Measurements from ENCODE around the gene NDUFS6.
"Not testable (repeated sequence)": the region's sequence is repeated elsewhere in the genome, so short reads cannot be mapped to it uniquely, and the experiment has no call there.

NDUFS6 gene

DNA sequence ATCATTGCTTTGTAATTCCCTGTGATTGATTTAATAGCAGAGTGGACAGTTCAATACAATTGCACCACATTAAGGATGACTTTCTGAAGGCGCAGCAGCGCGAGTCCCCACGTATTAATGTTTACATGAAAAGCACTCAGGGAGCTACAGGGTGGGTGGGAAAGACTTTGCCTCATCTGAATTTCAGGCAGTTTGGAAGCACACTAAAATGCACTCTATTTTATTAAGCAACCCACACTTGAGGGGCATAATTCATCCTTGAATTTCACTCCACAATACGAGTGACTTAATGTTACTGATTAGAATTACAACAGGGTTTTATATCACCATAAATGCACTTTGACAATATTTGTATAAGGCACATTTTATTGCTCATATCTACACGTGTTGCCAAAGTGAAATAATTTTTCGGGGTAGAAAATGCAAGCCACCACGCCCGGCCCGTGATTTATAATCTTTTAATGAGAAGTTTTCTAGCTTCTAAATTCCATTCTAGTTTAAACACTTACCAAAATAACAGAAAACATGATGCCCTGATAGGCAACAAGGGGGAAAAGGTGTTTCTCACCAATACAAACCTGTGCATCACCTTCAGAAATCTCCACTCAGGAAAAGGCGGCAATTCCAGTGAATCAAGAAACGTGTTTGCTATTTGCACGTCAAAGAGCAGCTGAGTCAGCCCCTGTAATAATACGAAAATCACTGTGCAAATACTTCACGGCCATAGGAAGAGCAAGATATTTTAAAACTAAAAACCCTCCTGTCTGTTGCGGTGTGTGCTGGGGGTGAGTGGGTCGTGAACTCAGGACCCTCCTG, 41.0 kb downstream of the NDUFS6 start:
- no peak overlapping the region for H3K14ac ChIP-seq (ENCODE audit: low read length)
- H2AK5ac ChIP-seq (ENCODE audit: low read length) = no peak overlapping the region
- no peak overlapping the region for H3K4me2 ChIP-seq (ENCODE audit: low read length)
- no peak overlapping the region for H4K91ac ChIP-seq (ENCODE audit: low read depth, low read length)
- no peak overlapping the region for H2BK12ac ChIP-seq (ENCODE audit: low read length)
- peaks cover 2% of the 10 kb centered on the region for H3K27me3 ChIP-seq (ENCODE audit: insufficient read depth, low read length)
- H3K36me3 ChIP-seq (ENCODE audit: control insufficient read depth in 1 of 2, insufficient read depth in 2 of 2, low read length in 2 of 2) = no peaks in the 10 kb centered on the region
- no peak overlapping the region for H3K4me3 ChIP-seq (ENCODE audit: low read depth, low read length)
- no peak overlapping the region for H4K12ac ChIP-seq (ENCODE audit: low read depth, low read length)
- no peak overlapping the region for H3K4ac ChIP-seq (ENCODE audit: low read depth, low read length)
- no CpG with 5 or more reads among the region's 17 CpGs for WGBS (ENCODE audit: extremely low coverage, insufficient coverage, insufficient read length)
- H4K8ac ChIP-seq (ENCODE audit: low read depth, low read length) = no peak overlapping the region
- peaks cover 3% of the 10 kb centered on the region for H3K9me3 ChIP-seq (ENCODE audit: insufficient read depth, low read depth, low read length)
- H3K23ac ChIP-seq (ENCODE audit: low read length) = no peak overlapping the region
- H2BK120ac ChIP-seq (ENCODE audit: insufficient read depth, low read length, poor library complexity) = no peak overlapping the region
- H3K27ac ChIP-seq (ENCODE audit: low read depth, low read length) = no peak overlapping the region
- H2AFZ ChIP-seq (ENCODE audit: insufficient read depth, low read length, poor library complexity) = no peak overlapping the region
- no peaks in the 10 kb centered on the region for H3K79me1 ChIP-seq (ENCODE audit: low read length)
- no peak overlapping the region for H3K9ac ChIP-seq (ENCODE audit: low read length)
- H2BK5ac ChIP-seq (ENCODE audit: low read depth, low read length, poor library complexity) = no peak overlapping the region
- DNase-seq = no peak
- peaks cover 9 to 15% of the 10 kb centered on the region in 2 experiments for H3K4me1 ChIP-seq (ENCODE audit: control insufficient read depth in 1 of 2, insufficient read depth in 2 of 2, low read length in 2 of 2)
- H3K18ac ChIP-seq (ENCODE audit: low read length) = no peak overlapping the region
- H3K79me2 ChIP-seq (ENCODE audit: control insufficient read depth, insufficient read depth, low read length, poor library complexity) = no peaks in the 10 kb centered on the region

DNA sequence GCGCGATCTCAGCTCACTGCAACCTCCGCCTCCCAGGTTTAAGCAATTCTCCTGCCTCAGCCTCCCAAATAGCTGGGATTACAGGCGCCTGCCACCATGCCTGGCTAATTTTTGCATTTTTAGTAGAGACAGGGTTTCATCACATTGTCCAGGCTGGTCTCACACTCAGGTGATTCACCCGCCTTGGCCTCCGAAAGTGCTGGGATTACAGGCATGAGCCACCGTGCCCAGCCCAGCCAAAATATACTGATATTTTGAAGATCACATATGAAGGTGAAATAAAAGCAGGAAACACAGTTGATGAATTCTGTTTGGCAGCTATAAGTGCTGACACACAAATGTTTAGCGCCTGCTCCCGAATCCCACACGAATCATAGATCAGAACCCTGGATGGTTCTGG, 42.6 kb downstream of the NDUFS6 start:
- H3K18ac ChIP-seq (ENCODE audit: low read length); H3K79me2 ChIP-seq (ENCODE audit: control insufficient read depth, insufficient read depth, low read length, poor library complexity); DNase-seq; H2BK5ac ChIP-seq (ENCODE audit: low read depth, low read length, poor library complexity); H2AFZ ChIP-seq (ENCODE audit: insufficient read depth, low read length, poor library complexity); H3K4ac ChIP-seq (ENCODE audit: low read depth, low read length); H3K79me1 ChIP-seq (ENCODE audit: low read length); H3K27ac ChIP-seq (ENCODE audit: low read depth, low read length); H3K4me3 ChIP-seq (ENCODE audit: low read depth, low read length); H4K8ac ChIP-seq (ENCODE audit: low read depth, low read length); H3K4me2 ChIP-seq (ENCODE audit: low read length); H4K91ac ChIP-seq (ENCODE audit: low read depth, low read length); H2BK120ac ChIP-seq (ENCODE audit: insufficient read depth, low read length, poor library complexity); H3K14ac ChIP-seq (ENCODE audit: low read length); H3K27me3 ChIP-seq (ENCODE audit: insufficient read depth, low read length); H4K12ac ChIP-seq (ENCODE audit: low read depth, low read length); H2AK5ac ChIP-seq (ENCODE audit: low read length); H3K4me1 ChIP-seq (ENCODE audit: control insufficient read depth in 1 of 2, insufficient read depth in 2 of 2, low read length in 2 of 2); H3K9me3 ChIP-seq (ENCODE audit: insufficient read depth, low read depth, low read length); H3K23ac ChIP-seq (ENCODE audit: low read length); H3K9ac ChIP-seq (ENCODE audit: low read length); H2BK12ac ChIP-seq (ENCODE audit: low read length); H3K36me3 ChIP-seq (ENCODE audit: control insufficient read depth in 1 of 2, insufficient read depth in 2 of 2, low read length in 2 of 2): not testable (repeated sequence)
- WGBS (ENCODE audit: extremely low coverage, insufficient coverage, insufficient read length) = no CpG with 5 or more reads among the region's 10 CpGs

DNA sequence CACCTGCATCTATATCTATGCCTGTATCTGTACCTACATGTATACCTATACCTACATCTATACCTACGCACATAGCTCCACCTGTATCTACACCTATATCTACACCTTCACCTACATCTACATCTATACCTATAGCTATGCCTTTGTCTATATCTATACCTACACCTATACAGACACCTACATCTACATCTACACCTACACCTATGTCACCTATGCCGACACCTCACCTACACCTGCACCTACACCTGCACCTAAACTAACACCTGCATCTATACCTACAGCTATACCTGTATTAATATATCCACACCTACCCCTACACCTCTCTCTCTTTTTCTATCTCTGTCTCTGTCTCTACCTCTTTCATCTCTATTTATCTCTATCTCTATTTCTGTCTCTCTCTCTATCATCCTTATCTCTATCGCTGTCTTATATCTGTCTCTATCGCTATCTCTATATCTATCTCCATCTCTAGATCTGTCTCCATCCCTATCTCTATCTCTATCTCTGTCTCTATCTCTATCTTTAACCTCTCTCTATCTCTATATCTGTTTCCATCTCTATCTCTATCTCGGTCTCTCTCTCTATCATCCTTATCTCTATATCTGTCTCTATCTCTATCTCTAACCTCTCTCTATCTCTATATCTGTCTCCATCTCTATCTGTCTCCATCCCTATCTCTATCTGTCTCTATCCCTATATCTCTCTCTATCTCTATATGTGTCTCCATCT, 43.7 kb downstream of the NDUFS6 start:
- no peaks in the 10 kb centered on the region for H3K79me2 ChIP-seq (ENCODE audit: control insufficient read depth, insufficient read depth, low read length, poor library complexity)
- 100% methylated on average over 1 of the region's 5 CpGs for WGBS (ENCODE audit: extremely low coverage, insufficient coverage, insufficient read length)

DNA sequence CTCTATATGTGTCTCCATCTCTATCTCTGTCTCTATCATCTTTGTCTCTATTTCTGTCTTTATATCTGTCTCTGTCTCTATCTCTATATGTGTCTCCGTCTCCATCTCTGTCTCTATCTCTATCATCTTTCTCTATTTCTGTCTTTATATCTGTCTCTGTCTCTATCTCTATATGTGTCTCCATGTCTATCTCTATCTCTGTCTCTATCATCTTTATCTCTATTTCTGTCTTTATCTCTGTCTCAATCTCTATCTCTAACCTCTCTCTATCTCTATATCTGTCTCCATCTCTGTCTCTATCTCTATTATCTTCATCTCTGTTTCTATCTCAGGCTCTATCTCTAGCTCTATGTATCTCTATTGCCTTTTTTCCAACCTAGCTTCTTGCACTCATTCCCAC, 44.5 kb downstream of the NDUFS6 start:
- no peak overlapping the region for H3K18ac ChIP-seq (ENCODE audit: low read length)
- H2BK12ac ChIP-seq (ENCODE audit: low read length) = no peak overlapping the region
- H2BK120ac ChIP-seq (ENCODE audit: insufficient read depth, low read length, poor library complexity) = no peak overlapping the region
- H3K23ac ChIP-seq (ENCODE audit: low read length) = no peak overlapping the region
- H3K4ac ChIP-seq (ENCODE audit: low read depth, low read length) = no peak overlapping the region
- H3K36me3 ChIP-seq (ENCODE audit: control insufficient read depth in 1 of 2, insufficient read depth in 2 of 2, low read length in 2 of 2) = no peaks in the 10 kb centered on the region
- peaks cover 3% of the 10 kb centered on the region for H3K9me3 ChIP-seq (ENCODE audit: insufficient read depth, low read depth, low read length)
- H3K9ac ChIP-seq (ENCODE audit: low read length) = no peak overlapping the region
- H3K79me2 ChIP-seq (ENCODE audit: control insufficient read depth, insufficient read depth, low read length, poor library complexity) = no peaks in the 10 kb centered on the region
- H3K4me1 ChIP-seq (ENCODE audit: control insufficient read depth in 1 of 2, insufficient read depth in 2 of 2, low read length in 2 of 2) = peaks cover 5 to 6% of the 10 kb centered on the region in 2 experiments
- H4K8ac ChIP-seq (ENCODE audit: low read depth, low read length) = no peak overlapping the region
- WGBS (ENCODE audit: extremely low coverage, insufficient coverage, insufficient read length) = no CpG with 5 or more reads among the region's 1 CpG
- no peak overlapping the region for H3K27ac ChIP-seq (ENCODE audit: low read depth, low read length)
- no peak overlapping the region for H2BK5ac ChIP-seq (ENCODE audit: low read depth, low read length, poor library complexity)
- no peak for DNase-seq
- H3K4me3 ChIP-seq (ENCODE audit: low read depth, low read length) = no peak overlapping the region
- H3K27me3 ChIP-seq (ENCODE audit: insufficient read depth, low read length) = peaks cover 10% of the 10 kb centered on the region
- H3K4me2 ChIP-seq (ENCODE audit: low read length) = no peak overlapping the region
- H2AK5ac ChIP-seq (ENCODE audit: low read length) = no peak overlapping the region
- no peaks in the 10 kb centered on the region for H3K79me1 ChIP-seq (ENCODE audit: low read length)
- H3K14ac ChIP-seq (ENCODE audit: low read length) = no peak overlapping the region
- no peak overlapping the region for H4K91ac ChIP-seq (ENCODE audit: low read depth, low read length)
- no peak overlapping the region for H4K12ac ChIP-seq (ENCODE audit: low read depth, low read length)
- H2AFZ ChIP-seq (ENCODE audit: insufficient read depth, low read length, poor library complexity) = no peak overlapping the region

More for the DNA sequence above, 43.7 kb downstream of the NDUFS6 start:
- Histone ChIP-seq H3K4me2 (ENCODE audit: low read length) (no peak overlapping the region), H3K27ac (ENCODE audit: low read depth, low read length) (no peak overlapping the region), H4K91ac (ENCODE audit: low read depth, low read length) (no peak overlapping the region), H2AFZ (ENCODE audit: insufficient read depth, low read length, poor library complexity) (no peak overlapping the region), H3K14ac (ENCODE audit: low read length) (no peak overlapping the region), H3K36me3 (ENCODE audit: control insufficient read depth in 1 of 2, insufficient read depth in 2 of 2, low read length in 2 of 2) (no peaks in the 10 kb centered on the region), H3K4ac (ENCODE audit: low read depth, low read length) (no peak overlapping the region), H3K9ac (ENCODE audit: low read length) (no peak overlapping the region), H2BK5ac (ENCODE audit: low read depth, low read length, poor library complexity) (no peak overlapping the region), H3K9me3 (ENCODE audit: insufficient read depth, low read depth, low read length) (peaks cover 2% of the 10 kb centered on the region), H3K18ac (ENCODE audit: low read length) (no peak overlapping the region), H4K12ac (ENCODE audit: low read depth, low read length) (no peak overlapping the region), H2AK5ac (ENCODE audit: low read length) (no peak overlapping the region), H3K79me1 (ENCODE audit: low read length) (no peaks in the 10 kb centered on the region), H4K8ac (ENCODE audit: low read depth, low read length) (no peak overlapping the region), H3K4me3 (ENCODE audit: low read depth, low read length) (no peak overlapping the region), H3K23ac (ENCODE audit: low read length) (no peak overlapping the region), H3K4me1 (ENCODE audit: control insufficient read depth in 1 of 2, insufficient read depth in 2 of 2, low read length in 2 of 2) (peaks cover 5 to 6% of the 10 kb centered on the region in 2 experiments), H2BK120ac (ENCODE audit: insufficient read depth, low read length, poor library complexity) (no peak overlapping the region), H2BK12ac (ENCODE audit: low read length) (no peak overlapping the region), H3K27me3 (ENCODE audit: insufficient read depth, low read length) (peaks cover 2% of the 10 kb centered on the region)
- DNase-seq = no peak
